GM18951 (cell line): ENCODE measurements around the gene ASTN1.

Source experiments
- POLR2A ChIP-seq: IDR thresholded peaks from 4 replicates; pipeline ENCODE4 v1.6.1; 2011; ENCODE audit warnings: mild to moderate bottlenecking; ENCODE audit not compliant: insufficient read length, insufficient read depth; ENCODE audit errors: extremely low read depth
- in situ Hi-C: fragments of 300-500 bp; cut with MboI; formaldehyde crosslinking; loops from one replicate; pipeline ENCODE4 v1.12.0; 2022; ENCODE audit warnings: low sequenced_read_pairs, mixed read lengths, inconsistent platforms; ENCODE audit not compliant: unreplicated experiment

The ASTN1 gene

DNA sequence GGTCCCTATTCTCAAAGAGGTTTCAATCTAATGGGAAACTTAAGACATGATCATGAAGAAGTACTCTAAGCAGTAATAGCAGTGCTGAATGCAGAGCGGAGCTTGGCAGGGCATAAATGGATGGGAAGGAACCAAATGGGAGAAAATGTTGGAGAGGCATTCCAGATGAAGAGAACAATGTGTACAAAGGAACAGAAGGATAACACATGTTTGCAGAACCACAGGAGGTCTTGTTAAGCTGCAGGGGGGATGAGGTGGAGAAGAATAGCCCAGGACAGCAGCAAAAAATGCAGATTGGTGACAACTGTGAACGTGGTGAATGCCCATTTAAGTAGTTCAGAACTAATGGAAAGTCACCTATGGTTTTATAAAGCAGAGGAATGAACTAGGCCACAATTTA, 99.1 kb downstream of the ASTN1 start:
- TF ChIP-seq POLR2A, result no peak
- in situ Hi-C loops, result no loop called here

DNA sequence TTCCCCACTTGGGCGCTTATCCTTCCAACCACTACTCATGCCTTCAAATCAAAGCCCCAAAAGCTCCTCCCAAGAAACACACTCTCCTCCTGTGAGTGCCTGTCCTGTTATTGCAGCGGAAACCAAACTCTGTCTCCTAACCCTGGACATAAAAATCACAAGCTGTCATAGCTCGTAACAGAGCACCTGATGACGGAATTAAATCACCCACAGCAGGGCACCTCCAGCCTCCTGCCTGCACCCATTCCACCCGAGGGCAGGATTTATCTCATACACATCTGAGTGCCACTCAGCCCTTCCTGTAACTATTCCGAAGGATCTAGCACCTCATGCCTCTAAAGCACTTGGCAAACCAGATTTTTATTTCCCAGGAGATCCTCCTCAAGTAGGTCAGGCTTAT, 100.9 kb downstream of the ASTN1 start:
- in situ Hi-C loops, result no loop called here
- no peak for TF ChIP-seq POLR2A

DNA sequence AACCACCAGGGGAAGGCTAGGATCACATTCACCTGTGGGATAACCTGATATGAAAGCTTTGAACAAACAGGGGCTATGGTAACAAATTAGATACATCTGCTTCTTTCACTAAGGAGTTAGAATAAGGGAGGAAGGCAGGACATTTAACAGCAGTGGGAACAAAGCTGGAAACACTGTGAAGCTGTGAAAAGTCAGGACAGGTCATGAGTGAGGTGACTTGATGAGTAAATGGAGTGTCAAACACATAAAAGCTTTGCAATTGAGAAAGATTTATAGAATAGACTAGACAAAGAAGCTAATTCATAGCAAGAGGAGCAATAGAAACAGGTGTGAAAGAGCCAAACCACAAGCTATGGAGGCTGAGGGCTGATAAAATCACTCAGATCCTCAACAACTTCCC, 110.0 kb downstream of the ASTN1 start:
- TF ChIP-seq POLR2A, result no peak
- in situ Hi-C loops, result no loop called here

GRCh38 chr1:177053648-177054047, 110.9 kb downstream of the ASTN1 start:
- in situ Hi-C loops, result no loop called here
- no peak for TF ChIP-seq POLR2A

DNA sequence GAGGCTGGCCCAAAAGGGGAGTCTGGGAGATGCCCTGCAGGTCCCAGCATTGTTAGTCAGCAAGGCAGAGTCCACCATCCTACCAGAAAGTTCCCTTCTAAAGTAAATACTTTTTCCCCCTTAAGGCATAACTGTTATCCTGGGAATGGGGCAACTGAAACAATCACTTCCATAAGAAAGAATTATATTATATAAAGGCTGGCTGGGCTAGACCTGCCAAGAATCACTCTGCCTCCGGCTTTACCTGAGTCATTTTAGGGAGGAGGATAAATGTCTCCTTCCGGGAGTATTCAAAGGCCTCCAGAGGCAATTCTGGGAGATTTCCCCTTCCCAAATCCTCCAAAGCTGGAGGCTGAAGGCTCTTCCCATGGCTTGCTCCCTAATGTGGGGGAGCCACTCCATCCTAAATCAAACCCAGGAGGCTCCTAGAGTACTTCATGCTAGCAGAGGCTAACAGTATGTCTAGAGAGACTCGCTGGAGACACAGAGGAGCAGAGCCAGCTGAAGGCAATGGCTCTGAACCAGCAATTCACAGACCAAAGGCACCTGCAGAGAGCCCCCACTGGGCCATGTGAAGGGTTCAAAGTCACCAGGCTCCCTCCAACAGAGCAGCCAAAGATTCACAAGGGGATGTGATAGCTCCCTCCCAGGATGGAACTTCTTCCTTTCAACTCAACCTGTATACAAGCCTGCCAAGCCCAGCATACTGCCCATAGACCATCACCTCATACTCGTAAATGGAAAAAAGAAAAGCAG, 116.0 kb downstream of the ASTN1 start:
- TF ChIP-seq POLR2A, result no peak
- in situ Hi-C loops, result no loop called here

DNA sequence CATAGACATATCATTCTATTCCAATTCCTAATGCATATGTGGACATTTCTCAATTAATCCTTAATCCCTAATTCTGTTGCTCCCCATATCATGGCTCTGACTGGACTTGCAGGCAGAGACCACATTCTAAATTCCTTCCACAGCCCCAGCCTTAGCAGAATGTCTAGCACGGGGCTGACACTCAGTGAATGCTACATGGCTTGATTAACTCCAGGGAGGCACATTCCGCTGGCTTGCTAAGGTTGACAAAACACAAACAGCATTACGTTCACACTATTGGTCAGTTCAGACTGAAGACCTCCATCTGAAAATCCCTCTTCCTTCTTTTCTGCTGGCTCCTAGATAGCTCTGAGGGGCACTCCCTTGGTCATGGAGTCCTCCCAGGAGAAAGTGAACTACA, 119.4 kb downstream of the ASTN1 start:
- TF ChIP-seq POLR2A, result no peak
- in situ Hi-C loops, result no loop called here

DNA sequence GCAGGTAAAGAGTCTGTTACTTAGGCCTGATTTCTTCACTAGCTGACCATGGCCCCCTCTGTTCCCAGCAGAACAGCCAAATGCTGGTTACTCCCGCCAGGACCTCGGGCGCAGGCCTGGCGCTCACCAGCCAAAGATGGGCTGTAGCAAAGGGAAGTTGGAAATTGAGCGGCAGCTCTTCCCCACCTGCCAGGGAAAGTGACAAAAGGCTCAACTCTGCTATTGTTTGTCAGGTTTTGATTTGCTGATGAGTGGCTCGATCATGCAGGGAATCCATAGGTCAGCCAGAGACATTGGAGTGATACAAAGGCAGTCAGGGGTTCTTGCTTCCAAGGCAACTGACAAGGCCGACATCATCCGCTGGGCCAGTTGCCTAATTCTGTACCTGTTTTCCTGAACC, 120.1 kb downstream of the ASTN1 start:
- no peak for TF ChIP-seq POLR2A
- in situ Hi-C loops, result no loop called here

DNA sequence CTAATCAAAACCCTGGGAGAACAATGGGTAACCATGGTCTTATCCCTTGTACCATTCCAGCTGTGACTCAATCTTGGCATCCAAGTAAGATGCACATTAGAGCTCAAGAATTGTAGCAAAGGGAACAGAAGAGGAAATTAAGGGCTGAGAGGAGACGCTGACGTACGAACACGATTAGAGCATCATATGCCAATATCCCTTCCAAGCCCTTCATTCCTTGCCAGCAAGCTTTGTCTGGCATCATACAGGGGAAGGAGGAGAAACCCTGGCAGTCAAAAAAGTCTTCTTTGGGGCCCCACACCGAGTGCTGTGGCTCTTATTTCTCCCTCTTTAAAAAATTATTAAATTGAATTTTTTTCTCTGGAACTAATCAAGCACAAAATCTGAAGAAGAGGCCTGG, 120.9 kb downstream of the ASTN1 start:
- no peak for TF ChIP-seq POLR2A
- in situ Hi-C loops, result no loop called here

DNA sequence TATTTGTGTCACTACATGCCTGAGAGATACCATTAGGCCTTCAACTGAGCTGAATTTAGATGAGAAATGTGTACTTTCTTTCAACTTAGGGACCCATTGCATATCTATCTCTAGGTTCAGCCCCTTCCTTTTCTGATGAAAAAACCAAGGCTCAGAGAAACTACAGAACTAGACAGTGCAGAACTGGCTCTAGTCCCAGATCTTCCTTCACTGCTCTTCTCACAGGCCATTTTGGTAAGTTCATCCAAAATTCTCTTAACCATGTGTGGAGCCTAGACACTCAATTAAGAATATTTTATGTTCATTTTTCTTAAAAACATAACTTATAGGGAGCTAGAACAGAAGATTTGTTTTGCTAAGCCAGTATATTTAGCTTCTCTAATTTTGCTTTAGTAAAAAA, 128.9 kb downstream of the ASTN1 start:
- TF ChIP-seq POLR2A, result no peak
- in situ Hi-C loops, result no loop called here

DNA sequence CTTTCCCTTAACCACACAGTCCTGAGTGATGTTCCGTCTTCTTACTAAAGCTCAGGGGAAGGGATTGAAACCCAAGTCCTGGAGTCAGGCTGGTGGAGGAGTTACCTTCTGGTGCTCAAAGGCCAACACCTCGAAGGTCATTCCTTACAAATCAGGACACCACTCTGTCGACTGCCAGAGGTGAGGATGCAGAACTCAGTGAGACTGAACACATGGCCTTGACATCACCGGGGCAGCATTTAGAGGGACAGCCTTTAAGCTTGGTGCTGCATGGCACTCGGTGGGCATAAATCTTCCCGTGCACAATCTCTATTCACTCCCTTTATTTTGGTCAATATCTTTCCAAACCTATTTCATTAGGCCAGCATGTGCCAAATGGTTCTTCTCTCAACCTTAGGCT, 130.9 kb downstream of the ASTN1 start:
- no peak for TF ChIP-seq POLR2A
- in situ Hi-C loops, result no loop called here

- in situ Hi-C loops, result no loop called here
- no peak for TF ChIP-seq POLR2A
These were observed 132.1 kb downstream of the ASTN1 start for GRCh38 chr1:177032434-177032833.

GRCh38 chr1:177024623-177025022, 139.9 kb downstream of the ASTN1 start:
- TF ChIP-seq POLR2A, result no peak

DNA sequence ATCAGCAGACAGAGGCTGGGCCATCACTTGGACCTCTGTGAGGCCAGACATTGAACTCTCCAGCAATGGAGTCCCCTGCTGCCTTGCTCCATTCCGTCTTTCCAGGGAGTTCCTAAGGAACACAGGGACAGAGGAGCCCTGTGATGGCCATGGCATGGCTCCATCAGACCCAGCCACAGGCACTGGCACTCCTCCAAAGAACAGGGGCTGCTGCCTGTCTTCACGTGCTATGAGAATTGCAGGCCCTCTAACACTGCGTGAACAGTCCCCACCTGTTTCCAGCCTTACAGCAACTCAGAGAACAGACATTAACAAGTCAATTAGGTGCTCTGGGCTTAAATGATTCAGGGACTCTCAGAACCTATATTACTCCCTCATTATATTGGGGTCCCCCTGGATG, 140.8 kb downstream of the ASTN1 start:
- in situ Hi-C loops, result no loop called here
- no peak for TF ChIP-seq POLR2A

More at GRCh38 chr1:177024623-177025022, 139.9 kb downstream of the ASTN1 start:
- in situ Hi-C loops, result no loop called here

- in situ Hi-C loops, result no loop called here
These were observed 141.3 kb downstream of the ASTN1 start for GRCh38 chr1:177023249-177023648.

GRCh38 chr1:177021687-177022086, 142.8 kb downstream of the ASTN1 start:
- no peak for TF ChIP-seq POLR2A
- in situ Hi-C loops, result no loop called here

More at GRCh38 chr1:177023249-177023648, 141.3 kb downstream of the ASTN1 start:
- no peak for TF ChIP-seq POLR2A

GRCh38 chr1:177020851-177021589, 143.5 kb downstream of the ASTN1 start:
- in situ Hi-C loops, result no loop called here
- TF ChIP-seq POLR2A, result no peak
